ENCODE data around the gene DYNC2I2. TPM values are rescaled to one million over a fixed set of nuclear protein-coding genes. Genes with fewer than 3 reads are reported as not detected.

The DYNC2I2 gene
- total RNA-seq, 4 donors from 2014 or later: 21.4 to 44.8 (median 41.1) TPM

DNA sequence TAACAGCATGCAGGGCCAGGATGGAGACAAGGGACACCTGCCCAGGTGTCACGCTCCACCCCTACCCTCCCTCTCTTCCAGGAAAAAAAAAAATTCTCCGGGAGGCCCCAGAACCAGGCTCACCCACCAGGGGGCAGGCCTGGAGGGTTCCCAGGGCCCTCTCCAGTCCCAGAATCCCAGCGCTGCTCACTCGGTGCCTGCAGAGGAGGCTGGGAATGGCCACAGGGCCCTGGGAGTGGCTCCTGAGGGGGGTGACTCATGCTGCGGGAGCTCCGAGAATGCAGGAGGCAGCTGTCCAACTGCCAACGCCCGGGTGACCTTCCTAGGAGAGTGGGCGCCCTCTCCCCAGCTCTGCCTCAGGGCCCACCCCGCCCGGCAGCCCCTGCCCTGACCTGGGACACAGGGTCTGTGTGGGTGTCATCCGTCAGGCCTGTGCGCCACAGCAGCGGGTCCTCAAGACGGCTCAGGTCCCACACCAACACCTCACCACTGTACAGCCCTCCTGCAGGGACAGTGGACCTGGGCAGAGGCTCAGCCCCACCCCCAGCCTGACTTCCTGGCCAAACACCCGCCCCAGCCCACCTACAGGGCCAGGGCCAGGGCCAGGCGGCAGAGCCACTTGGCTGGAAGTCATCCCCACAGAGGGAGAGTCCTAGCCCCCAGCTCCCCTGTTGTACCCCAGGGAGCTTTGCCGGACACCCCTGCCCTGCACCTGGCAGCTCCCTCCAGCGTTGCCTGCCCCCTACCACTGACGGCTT lies 21.2 kb downstream of the DYNC2I2 start:
- intact Hi-C loops (cut with DNase I; ENCODE audit: low total_unique reads): no loop called here
- TF ChIP-seq, protein P1, sequence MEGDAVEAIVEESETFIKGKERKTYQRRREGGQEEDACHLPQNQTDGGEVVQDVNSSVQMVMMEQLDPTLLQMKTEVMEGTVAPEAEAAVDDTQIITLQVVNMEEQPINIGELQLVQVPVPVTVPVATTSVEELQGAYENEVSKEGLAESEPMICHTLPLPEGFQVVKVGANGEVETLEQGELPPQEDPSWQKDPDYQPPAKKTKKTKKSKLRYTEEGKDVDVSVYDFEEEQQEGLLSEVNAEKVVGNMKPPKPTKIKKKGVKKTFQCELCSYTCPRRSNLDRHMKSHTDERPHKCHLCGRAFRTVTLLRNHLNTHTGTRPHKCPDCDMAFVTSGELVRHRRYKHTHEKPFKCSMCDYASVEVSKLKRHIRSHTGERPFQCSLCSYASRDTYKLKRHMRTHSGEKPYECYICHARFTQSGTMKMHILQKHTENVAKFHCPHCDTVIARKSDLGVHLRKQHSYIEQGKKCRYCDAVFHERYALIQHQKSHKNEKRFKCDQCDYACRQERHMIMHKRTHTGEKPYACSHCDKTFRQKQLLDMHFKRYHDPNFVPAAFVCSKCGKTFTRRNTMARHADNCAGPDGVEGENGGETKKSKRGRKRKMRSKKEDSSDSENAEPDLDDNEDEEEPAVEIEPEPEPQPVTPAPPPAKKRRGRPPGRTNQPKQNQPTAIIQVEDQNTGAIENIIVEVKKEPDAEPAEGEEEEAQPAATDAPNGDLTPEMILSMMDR (IDR thresholded peaks at IDR 0.05): peak; percentile 60 to 71 (median 65)
- TF ChIP-seq POLR2A (IDR thresholded peaks at IDR 0.05): peak in 1 of 2 donors; percentile 17
- peak; percentile 85 to 87 for DNase-seq
- no peaks in the 10 kb centered on the region for H3K36me3 ChIP-seq
- peaks cover 4 to 18% of the 10 kb centered on the region in 2 donors for H3K4me1 ChIP-seq
- no peaks in the 10 kb centered on the region for H3K9me3 ChIP-seq
- peak overlapping the region; percentile 76 to 87 for H3K27ac ChIP-seq
- no peaks in the 10 kb centered on the region for H3K27me3 ChIP-seq
- no peak overlapping the region for H3K4me3 ChIP-seq

DNA sequence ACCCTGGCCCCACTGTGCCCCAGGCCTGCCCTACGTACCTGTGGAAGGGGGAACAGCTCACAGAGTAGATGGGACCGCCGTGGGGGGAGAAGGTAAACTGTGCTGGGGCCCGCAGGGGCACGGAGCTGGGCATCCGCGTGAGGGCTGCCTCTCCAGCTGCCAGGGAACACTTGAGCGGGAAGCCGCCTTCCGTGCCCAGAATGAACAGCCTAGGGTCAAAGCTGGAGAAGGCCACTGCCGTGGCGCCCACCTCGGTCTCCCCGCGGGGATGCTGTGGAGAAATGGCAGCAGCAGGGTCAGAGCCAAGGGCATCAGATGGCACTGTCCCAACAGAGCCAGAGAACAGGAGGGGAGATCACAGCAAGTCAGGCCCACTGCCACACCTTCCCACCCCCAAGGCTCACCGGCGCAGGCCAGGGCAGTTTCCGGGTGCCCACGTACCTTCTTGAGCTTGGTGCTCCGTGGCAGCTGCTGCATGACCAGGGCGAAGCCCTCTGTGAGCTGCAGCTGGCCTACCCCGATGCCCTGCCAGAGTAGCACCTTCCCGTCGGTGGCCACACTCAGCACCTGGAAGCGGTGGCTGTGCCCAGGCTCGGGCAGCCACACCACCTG lies 21.9 kb downstream of the DYNC2I2 start:
- DNase-seq: no peak
- no peaks in the 10 kb centered on the region for H3K9me3 ChIP-seq
- no peaks in the 10 kb centered on the region for H3K36me3 ChIP-seq
- peaks cover 4 to 18% of the 10 kb centered on the region in 2 donors for H3K4me1 ChIP-seq
- TF ChIP-seq, protein P1 (IDR thresholded peaks at IDR 0.05): no peak
- no peak for TF ChIP-seq POLR2A (IDR thresholded peaks at IDR 0.05)
- intact Hi-C loops (cut with DNase I; ENCODE audit: low total_unique reads): no loop called here
- H3K4me3 ChIP-seq: no peak overlapping the region
- peak overlapping the region; percentile 76 to 87 for H3K27ac ChIP-seq
- no peaks in the 10 kb centered on the region for H3K27me3 ChIP-seq

DNA sequence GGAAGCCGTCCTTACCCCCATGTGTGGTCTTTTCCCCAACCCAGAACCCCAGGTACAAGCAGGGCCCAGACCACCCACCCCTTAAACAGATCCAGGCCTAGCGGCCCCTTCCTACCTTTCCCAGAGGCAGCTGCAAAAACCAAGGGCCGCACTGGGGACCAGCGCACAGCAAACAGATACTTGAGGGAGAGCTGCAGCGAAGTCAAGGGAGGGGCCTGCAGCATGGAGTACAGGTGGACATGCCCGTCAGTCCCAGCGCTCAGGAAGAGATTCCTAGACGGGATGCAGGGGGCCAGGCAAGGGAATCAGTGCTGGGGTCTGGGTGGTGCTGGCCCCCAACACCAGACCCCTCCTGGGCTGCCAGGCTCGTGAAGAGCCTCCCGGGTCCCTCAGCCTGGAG lies 22.5 kb downstream of the DYNC2I2 start:
- Histone ChIP-seq H3K27ac (peak overlapping the region in 1 of 2 donors; percentile 87), H3K27me3 (no peaks in the 10 kb centered on the region), H3K4me1 (peaks cover 4 to 18% of the 10 kb centered on the region in 2 donors), H3K36me3 (no peaks in the 10 kb centered on the region), H3K9me3 (no peaks in the 10 kb centered on the region), H3K4me3 (no peak overlapping the region)
- TF ChIP-seq, protein P1 (IDR thresholded peaks at IDR 0.05): no peak
- TF ChIP-seq POLR2A (IDR thresholded peaks at IDR 0.05): no peak
- no peak for DNase-seq
- intact Hi-C loops (cut with DNase I; ENCODE audit: low total_unique reads): no loop called here

DNA sequence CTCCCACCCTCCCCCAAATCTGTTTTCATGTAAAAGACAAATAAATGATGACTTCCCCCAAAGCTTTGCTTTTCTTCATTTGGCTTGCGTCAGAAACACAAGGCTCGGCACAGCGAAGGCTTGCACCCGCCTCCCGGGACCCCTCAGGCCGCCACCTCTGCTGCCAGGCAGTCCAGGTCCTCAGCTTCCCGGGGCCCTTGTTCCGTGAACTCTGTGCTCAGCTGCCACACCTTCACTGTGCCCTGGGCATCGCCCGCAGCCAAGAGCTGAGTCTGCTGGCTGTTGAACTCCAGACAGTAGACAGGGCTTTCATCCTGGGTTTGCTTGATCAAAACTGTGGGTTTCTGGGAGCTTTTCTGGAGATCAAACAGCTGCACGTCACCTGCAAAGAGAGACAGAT lies 23.0 kb downstream of the DYNC2I2 start:
- no peak for DNase-seq
- no peaks in the 10 kb centered on the region for H3K36me3 ChIP-seq

More for the DNA sequence above, 23.0 kb downstream of the DYNC2I2 start:
- intact Hi-C loops (cut with DNase I; ENCODE audit: low total_unique reads): no loop called here
- Histone ChIP-seq H3K27ac (no peak overlapping the region), H3K4me3 (no peak overlapping the region), H3K9me3 (no peaks in the 10 kb centered on the region), H3K27me3 (no peaks in the 10 kb centered on the region), H3K4me1 (peaks cover 4 to 18% of the 10 kb centered on the region in 2 donors)
- TF ChIP-seq, protein P1 (IDR thresholded peaks at IDR 0.05): no peak
- no peak for TF ChIP-seq POLR2A (IDR thresholded peaks at IDR 0.05)

Data from uterus (tissue), 4 donors.